NCI-H1694 treated with DMSO at 0.1 percent for 48 hours (cell line): ENCODE results near the gene ACTN4.

ENCODE experiments used
- DNase-seq: peaks from one replicate; lab custom pipeline; 2025; lab: John Stamatoyannopoulos, UW

The ACTN4 gene

DNA sequence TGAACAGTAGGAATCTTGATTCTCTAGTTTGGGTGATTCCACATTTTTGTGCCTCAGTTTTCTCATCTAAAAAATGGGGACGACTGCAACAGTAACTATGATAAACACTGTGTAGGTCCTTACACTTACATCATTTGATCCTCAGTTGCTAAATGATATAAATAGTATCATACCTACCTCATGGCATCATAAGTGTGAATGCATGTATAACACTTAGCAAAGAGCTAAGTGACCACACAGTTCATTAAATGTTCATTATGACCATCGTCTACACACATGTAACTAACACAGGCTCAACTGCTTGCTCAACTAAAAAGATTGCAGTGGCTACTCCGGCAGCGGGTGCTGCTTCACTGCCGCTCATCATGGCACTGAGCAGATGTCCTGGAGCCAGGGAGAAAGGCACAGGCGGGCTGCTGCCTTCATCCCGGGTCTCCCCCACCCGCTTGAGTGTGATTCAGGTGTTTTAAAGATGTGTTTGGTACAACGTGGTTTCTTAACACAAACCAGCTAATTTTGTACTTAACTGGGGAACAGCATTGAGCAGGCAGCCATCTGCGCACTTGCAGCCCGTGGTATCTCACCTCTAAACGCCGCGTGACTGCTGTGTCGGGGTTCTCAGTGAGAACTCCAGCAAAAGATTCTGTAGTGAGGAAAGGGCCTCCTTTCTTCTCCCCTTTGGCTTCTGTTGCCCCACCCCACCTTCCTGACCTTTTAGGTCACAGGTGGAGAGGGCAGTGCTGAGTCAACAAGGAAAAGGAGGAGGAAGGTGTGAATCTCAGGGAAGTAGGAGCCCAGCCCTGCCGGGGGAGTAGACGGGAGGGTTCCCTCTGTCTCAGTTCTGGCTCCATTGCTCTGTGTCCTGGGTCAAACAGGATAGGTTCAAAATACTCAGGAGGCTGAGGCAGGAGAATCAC is 11.7 kb upstream of the ACTN4 start:
- DNase-seq = no peak

DNA sequence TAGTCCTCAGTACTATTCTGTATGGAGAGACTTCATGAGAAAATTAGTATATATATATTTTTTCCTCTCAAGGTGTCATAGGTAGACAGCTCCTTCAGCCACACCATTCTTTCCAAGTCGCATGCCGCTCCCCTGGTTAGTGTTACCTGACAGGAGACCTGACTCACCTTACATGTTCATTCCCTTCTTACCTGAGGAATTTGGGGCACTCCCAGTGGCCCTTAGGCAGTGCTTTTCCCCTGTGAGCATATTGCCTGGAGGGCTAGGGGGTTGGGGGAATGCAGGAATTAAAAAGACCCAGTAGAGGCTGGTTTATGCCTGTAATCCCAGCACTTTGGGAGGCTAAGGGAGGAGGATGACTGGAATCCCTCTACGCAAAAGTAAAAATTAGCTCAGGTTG is 9.0 kb upstream of the ACTN4 start:
- DNase-seq = no peak

DNA sequence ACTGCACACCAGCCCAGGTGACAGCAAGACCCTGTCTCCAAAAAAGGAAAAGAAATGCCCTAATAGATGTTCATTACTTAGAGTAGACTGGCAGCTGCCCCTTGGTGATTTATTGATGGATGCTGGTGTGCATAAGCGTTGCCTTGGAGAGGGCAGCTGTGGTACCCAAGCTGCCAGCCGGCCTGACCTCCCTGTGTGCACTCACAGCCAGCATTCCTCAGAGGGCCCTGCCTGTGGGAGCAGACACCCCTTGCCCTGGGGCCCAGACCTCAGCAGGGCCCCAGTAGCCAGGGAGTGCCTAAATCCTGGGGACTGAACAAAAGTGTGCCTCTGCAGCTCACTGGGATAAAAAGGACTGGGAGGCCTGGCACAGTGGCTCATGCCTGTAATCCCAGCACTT is 7.8 kb upstream of the ACTN4 start:
- DNase-seq = no peak

DNA sequence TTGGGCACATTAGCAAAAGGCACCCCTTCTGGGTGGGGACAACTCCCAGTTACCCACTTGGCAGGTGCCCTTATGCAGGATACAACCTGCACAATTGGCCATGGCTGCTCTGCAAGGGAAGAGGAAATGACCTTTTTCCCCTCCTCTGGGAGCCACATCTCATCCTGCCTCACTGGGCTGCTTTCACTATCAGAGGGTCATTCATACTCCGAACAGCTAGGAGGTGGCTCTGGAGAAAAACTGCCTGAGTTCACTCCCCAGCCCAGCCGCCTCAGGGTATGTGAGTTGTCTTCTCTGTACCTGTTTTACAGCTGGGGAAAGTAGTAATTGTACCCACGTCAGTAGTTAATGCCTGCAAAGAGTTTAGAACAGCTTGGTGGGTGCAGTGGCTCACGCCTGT is 7.1 kb upstream of the ACTN4 start:
- DNase-seq = no peak

DNA sequence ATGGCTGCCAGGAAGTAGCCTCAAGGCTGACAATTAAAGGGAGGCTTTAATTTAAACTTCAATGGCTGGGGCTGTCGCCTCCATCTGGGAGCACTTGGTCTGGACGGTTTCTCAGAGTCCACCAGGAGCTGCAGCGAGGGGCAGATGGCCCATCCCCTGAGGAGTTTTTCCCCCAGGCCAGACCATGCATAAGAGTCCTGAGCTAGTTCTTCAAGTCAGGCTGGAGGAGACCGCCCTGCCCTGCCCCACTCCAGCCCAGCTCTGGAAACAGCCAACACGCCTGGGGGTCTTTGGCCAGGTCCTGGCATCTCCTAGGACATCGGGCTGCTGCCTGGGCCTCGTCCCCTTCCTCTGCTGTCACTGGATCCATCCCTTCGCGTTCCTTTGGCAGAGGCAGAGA is 5.3 kb upstream of the ACTN4 start:
- no peak for DNase-seq

DNA sequence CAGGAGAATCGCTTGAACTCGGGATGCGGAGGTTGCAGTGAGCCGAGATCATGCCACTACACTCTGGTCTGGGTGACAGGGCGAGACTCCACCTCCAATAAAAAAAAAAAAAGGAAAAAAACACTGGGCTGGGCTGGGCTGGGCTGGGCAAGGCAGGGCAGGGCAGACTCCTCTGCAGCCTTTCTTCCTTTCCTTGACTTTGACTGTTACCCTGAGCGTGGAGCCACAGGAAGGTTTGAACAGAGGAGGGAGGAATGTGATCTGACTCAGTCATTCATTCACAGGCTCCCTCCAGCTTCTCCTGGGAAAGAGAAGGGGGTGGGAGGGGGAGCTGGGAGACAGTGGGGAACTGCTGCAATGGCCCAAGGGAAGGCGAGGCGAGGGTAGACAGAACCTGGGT is 2.7 kb upstream of the ACTN4 start:
- no peak for DNase-seq

DNA sequence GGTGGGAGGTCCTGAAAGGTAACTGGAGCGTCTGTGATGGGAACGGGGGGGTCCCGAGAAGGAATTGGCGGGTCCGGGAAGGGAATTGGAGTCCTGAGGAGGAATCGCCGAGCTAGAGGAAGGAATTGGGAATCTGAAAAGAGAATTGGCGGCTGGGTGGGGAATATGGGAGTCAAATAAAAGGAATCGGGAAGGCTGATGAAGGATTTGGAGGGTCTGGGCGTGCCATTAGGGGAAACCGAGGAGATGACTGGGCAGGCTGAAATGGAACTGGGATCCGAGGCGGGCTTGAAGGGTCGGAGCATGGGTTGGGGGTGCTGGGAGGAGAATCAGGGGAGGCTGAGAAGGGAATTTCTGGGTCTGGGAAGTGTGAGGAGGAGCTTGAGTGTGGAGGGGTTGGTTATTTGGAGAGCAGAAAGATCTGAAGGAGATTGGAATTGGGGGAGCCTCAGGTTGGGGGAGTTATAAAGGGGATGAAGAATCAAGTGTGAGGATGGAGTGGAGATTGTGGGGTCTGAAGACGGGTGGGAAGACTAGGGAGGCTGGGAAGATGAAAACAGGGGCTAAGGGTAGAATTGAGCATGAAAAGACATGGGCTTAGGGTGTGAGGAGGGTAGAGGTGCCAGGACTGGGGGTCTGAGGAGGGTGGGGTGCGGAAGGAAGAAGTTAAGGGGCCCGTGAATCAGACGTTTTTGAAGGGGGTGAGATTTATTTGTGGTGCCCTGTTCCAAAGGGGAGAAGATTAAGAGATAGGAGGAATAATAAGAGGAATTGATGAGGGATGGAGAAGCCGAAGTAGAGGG is 718 bp downstream of the ACTN4 start:
- no peak for DNase-seq

DNA sequence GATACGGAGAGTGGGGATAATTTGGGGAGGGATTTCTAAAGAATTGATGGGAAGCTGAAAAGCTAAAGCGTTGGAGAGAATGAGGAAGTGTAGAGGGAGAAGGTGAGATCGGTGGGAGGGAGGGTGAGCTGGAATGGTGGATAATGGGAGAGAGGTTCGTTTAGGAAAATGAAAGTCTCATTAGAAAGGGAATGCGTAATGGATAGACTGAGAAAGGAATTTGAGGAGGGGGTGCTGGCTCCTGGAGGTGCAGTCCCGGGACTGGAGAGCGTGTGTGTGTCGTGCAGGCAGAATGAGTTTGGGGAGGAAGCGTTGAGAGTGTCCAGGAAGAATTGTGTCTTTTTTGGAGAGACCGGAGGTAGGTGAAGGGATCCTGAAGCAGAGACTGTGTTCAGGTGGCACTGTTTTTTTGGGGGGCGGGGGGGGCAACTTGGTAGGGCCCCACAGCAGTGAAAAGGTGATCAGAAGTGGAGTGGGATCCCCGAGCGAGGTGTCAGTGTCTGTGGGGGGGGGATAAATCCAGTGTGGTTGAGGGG is 1.4 kb downstream of the ACTN4 start:
- DNase-seq = no peak

DNA sequence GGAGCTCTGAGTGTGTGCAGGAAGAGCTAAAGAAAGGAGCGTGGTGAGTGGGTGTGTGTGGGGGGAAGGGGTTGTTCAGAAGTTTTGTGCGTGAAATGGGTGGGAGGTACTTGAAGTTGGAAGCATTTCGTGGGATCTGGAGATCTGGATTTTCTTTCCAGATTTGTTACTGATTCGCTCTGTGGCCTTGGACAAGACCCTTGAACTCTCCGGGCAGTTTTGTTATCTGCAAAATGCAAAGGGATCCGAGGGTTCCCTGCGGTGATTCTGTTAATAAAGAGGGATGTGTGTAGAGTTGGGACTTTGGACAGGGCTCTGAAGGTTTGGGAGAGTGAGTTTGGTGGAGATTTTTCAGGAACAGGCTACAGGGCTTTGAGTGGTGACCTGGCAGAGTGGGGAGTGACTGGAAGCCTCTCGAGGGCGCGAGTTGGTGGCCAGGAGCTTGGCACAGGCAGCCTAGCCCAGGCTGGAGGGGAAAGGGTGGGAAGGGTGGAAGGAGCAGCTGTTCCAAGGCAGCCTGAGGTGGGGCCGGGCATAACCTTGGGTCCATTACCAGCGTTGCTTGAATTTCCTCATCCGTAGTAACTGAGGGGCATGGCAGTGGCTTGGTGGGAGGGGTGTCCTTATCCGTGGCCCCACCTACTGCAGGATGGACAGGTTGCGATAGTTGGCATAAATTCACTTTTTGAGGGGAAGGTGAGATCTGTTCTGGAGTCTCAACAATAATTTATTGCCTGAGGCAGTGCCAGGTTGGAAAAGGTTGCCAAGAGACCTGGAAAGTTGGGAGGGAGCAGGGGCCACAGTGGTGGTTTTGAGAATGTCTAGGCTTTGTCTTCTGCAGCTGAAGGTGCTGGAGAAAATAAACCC is 2.1 kb downstream of the ACTN4 start:
- no peak for DNase-seq

DNA sequence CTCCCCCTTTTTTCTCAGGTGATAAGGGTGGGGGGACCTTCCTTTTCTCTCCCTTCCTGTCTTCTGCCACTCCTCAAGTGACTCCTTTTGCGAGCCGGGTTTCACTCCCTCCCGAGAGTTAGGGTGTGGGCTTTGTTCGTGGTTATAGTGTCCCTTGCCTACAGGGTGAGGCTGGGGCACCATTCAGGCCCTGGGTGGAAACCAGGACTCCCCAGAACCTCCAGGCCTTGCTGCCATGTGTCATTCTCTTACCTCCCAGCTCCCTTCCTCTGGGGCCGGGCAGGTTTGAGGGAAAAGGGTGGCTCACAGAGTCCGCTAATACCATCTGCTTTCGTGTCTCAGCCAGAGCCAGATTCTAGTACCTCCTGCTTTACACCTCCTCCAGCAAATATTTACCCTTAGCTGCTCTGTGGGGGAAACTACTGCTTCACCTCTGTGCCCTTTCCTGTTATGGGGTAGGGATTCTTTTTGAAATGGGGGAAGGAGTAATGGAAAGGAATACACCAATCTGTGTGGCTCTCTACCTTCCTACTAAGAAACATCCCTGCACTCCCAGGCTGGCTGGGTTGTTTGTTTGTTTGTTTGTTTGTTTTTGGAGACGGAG is 2.8 kb downstream of the ACTN4 start:
- no peak for DNase-seq

DNA sequence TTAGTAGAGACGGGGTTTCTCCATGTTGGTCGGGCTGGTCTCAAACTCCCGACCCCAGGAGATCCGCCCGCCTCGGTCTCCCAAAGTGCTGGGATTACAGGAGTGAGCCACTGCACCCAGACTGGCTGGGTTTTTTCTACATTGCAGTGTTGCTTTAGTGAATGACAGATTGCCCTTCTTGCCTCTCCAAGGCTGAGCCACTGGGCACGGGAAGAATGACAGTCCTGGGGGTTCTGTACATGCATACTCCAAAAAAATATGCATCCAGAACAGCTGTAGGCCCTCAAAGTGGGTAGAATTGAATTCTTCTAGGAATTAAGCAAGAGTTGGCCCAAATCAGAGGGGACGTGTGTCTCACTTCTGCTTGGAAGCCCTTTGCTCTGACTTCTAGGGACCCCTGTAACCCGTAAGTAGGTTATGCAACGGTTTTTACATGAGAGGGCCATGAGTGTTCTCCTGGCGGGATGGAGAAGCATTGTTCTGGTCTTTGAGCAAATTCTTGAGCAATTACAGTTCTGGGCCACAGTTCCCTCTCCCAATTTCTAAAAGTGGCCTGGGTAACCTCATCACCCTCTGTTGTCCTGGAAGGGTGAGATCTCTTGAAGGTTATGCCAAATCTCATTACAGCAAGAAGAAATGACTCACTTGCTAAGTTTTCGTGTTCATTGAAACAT is 3.6 kb downstream of the ACTN4 start:
- no peak for DNase-seq

DNA sequence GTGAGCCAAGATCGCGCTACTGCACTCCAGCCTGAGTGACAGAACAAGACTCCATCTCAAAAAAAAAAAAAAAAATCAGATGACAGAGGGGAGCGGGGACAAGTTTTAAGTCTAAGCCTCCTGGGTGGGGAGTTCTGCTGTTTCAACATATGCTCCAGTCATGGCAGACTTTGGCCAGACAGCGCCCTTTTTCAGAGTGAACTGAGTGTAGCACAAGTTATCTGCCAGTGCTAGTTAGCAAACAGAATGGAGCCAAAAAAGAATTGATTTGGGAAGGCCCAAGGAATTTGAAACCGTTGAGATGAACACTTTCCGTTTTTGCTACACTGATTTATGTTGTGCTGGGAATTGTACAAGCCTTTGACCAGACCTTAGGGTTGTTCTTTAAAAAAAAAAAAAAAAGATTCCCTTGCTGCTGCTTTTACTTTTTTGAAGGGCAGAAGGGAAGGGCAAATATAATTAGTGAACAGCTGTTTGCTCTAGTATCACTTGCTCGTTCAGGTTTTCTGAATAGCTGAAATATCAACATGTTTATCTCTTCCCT is 5.7 kb downstream of the ACTN4 start:
- peak; percentile 91 for DNase-seq

DNA sequence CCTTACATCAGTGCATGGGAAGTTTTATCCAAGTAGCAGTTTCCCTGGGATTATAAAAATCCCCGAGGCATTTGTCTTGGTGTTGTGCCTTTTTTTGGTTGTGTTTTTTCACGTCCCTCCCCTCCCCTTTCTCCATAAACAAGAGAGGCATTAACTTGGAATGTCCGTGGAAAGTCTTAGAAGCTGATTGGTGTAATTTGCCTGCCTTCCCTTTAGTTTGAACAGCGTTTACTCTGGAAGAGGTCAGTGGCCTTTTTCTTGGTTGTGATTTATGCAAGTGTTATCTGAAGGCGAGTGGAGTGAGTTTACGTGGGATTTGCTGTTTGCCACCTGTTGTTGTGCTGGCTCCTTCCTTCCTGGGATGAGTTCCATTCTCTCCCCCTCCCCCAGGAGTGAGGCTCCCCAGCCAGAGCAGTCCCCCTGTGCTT is 7.2 kb downstream of the ACTN4 start:
- no peak for DNase-seq

DNA sequence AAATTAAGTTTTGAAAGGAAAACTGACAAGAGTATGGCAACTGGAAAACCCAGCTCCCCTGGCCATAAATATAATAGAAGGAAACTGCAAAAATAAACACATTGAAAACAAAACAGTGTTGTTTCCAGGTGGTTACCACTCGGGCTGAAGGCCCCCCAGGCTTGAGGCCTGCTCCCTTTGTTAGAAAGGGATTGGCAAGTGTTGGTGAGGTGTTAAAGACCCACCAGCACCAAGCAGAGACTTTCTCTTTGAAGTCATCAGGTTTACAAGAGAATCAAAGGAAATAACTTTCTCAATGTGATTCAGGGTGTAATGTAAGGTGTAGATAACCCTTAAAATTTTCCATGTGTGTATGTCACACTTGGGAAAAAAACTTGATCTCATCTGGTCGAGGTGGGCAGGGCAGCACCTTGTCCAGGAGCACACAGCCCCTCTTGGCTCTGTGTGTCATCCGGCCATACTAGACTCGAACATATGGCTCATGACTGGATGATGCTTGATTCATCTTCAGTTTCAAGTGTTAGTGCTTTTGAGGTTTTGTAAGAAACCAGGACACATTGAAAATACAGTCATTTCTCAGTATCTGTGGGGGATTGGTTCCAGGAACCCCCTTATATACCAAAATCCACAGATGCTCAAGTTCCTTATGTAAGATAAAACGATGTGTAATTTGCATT is 7.8 kb downstream of the ACTN4 start:
- no peak for DNase-seq

DNA sequence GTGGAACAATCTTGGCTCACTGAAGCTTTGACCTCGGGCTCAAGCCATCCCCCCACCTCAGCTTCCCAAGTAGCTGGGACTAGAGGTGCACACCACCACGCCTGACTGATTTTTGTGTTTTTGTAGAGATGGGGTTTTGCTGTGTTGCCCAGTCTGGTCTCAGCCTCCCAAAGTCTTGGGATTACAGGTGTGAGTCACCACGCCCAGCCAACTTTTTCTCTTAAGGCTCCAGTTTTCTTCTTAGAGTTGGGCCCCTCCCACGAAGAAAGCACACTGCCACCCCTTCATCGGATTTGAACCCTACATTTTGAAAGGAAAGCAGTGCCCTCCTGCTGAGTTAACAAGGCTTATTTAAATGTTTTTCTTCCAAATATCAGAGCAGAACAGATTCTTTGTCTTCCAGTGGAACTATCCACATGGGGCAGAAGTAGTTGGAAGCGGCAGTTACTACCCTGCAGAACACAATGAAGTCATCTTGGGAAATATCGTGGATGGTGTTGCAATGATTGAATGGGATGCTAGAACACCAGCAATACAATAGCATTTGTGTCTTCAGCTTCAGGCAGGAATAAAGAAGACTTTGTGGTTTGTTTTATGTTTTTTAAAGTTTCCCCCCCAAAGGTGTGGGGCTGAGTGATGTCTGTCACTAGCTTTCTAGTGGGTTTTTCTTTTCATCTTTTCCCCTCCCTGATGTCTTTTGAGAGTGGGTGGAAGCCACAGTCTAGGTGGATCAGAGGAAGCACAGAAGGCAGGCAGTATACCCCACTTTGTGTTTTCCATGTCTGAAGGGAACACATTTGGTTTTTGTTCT is 8.9 kb downstream of the ACTN4 start:
- DNase-seq = no peak

DNA sequence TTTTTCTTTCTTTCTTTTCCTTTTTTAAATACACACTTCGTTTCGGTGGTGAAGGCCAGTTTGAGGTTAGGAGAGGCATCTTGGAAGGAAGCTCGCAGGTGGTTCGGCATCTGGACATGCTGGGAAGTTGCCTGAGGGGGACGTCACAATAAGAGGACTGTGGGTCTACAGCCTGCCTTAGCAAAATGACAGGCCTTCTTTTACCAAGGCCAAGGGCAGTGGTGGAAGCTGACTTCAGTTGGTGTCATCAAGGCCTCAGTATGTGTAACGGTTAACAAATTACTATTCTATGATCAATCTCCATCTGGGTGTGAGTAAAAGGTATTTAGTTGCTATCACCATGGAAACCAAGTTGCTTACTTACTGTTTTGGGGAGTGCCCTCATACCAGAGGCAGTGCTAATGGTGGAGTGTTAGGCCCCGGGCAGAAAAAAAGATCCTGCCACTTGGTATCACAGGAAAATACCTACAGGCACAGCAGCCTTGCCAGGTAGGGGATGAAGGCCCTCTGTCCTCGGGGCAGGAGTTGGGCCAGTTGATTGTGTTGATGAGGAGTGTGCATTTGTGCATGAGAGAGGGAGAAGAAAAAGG is 10.3 kb downstream of the ACTN4 start:
- DNase-seq = no peak

DNA sequence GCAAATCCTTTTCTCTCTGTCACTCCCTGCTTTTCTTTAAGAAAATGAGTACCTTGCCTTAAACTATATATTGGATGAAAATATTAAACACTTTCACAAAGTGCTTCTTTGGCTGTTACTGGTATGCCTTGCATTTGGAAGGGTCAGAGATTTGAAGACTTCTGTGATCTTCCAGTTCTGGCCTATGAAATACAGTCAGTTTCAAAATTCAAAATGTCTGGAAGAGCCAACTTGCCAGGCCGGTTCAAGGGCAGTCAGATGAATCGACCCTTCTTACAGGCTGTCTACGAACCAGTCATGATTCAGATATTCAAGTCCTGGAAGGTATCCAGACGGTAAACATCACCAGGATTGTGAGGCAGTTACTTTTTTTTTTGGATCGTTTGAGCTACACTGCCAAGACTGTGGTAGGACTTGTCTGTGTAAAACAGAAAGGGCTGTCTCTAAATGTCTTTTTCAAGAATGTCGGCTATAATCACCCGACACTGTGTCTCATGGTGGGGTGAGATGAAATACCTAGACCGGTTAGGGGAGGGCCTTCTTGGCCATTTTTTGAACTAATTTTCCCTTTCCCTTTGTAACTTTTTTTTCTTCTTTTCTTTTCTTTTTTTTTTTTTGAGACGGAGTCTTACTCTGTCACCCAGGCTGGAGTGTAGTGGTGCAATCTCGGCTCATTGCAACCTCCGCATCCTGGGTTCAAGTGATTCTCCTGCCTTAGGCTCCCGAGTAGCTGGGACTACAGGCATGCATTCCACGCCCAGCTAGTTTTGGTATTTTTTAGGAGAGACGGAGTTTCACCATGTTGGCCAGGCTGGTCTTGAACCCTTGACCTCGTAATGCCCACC is 11.2 kb downstream of the ACTN4 start:
- DNase-seq = peak; percentile 82

DNA sequence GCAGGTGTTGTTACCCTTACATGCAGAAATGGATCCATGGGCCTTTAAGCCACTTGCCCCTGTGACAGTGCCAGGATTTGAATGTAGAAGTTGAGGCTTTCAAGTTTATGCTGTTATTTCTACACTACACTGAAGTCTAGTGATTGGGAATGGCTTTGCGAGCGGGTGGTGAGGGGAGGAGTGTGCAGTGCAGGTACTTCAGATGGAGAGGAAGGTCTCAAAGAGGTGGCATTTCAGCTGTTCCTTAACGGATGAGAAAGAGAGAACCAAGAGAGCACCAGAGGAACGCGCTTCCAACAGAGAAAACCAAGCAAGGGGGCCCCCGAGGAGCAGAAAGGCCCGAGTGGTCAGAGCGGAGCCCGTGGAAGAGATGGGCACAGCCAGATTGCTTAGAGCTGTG is 13.3 kb downstream of the ACTN4 start:
- DNase-seq = no peak
